ENCODE measurements around the gene BCL2L1. TPM values are rescaled to one million over a fixed set of nuclear protein-coding genes. Genes with fewer than 3 reads are reported as not detected.

Gene BCL2L1
- total RNA-seq, 1 donor from 2014 or later, result 52.9 TPM

- no peak for DNase-seq (ENCODE audit: low spot score)
- Mint-ChIP-seq H3K27me3 (ENCODE audit: unreplicated experiment) (peaks cover 2% of the 10 kb centered on the region), H3K36me3 (ENCODE audit: low read depth, unreplicated experiment) (peaks cover 19% of the 10 kb centered on the region), H3K27ac (ENCODE audit: unreplicated experiment) (no peak overlapping the region), H3K4me3 (ENCODE audit: unreplicated experiment) (no peak overlapping the region), H3K9me3 (ENCODE audit: unreplicated experiment) (no peaks in the 10 kb centered on the region), H3K4me1 (ENCODE audit: unreplicated experiment) (peaks cover 16% of the 10 kb centered on the region)
- no peak for TF ChIP-seq CTCF (IDR thresholded peaks at IDR 0.05; ENCODE audit: unreplicated experiment)
These were observed 34.9 kb downstream of the BCL2L1 start for GRCh38 chr20:31687777-31688176.

- no peak for DNase-seq (ENCODE audit: low spot score)
- no peaks in the 10 kb centered on the region for H3K9me3 Mint-ChIP-seq (ENCODE audit: unreplicated experiment)
- peaks cover 20% of the 10 kb centered on the region for H3K36me3 Mint-ChIP-seq (ENCODE audit: low read depth, unreplicated experiment)
- H3K4me3 Mint-ChIP-seq (ENCODE audit: unreplicated experiment), result no peak overlapping the region
- peaks cover 12% of the 10 kb centered on the region for H3K4me1 Mint-ChIP-seq (ENCODE audit: unreplicated experiment)
- no peak for TF ChIP-seq CTCF (IDR thresholded peaks at IDR 0.05; ENCODE audit: unreplicated experiment)
- H3K27me3 Mint-ChIP-seq (ENCODE audit: unreplicated experiment), result peaks cover 2% of the 10 kb centered on the region
- H3K27ac Mint-ChIP-seq (ENCODE audit: unreplicated experiment), result no peak overlapping the region
These were observed 36.6 kb downstream of the BCL2L1 start for GRCh38 chr20:31685853-31686643.

GRCh38 chr20:31684153-31685015 is 38.3 kb downstream of the BCL2L1 start:
- H3K36me3 Mint-ChIP-seq (ENCODE audit: low read depth, unreplicated experiment), result peaks cover 24% of the 10 kb centered on the region
- no peak for DNase-seq (ENCODE audit: low spot score)
- peak overlapping the region; percentile 32 for H3K27ac Mint-ChIP-seq (ENCODE audit: unreplicated experiment)
- peaks cover 22% of the 10 kb centered on the region for H3K4me1 Mint-ChIP-seq (ENCODE audit: unreplicated experiment)
- H3K4me3 Mint-ChIP-seq (ENCODE audit: unreplicated experiment), result peak overlapping the region; percentile 58
- no peaks in the 10 kb centered on the region for H3K27me3 Mint-ChIP-seq (ENCODE audit: unreplicated experiment)
- no peaks in the 10 kb centered on the region for H3K9me3 Mint-ChIP-seq (ENCODE audit: unreplicated experiment)
- TF ChIP-seq CTCF (IDR thresholded peaks at IDR 0.05; ENCODE audit: unreplicated experiment), result no peak

- H3K4me1 Mint-ChIP-seq (ENCODE audit: unreplicated experiment), result peaks cover 36% of the 10 kb centered on the region
- no peak for DNase-seq (ENCODE audit: low spot score)
- peak overlapping the region; percentile 20 for H3K27ac Mint-ChIP-seq (ENCODE audit: unreplicated experiment)
- no peaks in the 10 kb centered on the region for H3K9me3 Mint-ChIP-seq (ENCODE audit: unreplicated experiment)
- H3K36me3 Mint-ChIP-seq (ENCODE audit: low read depth, unreplicated experiment), result peaks cover 29% of the 10 kb centered on the region
- H3K4me3 Mint-ChIP-seq (ENCODE audit: unreplicated experiment), result no peak overlapping the region
- TF ChIP-seq CTCF (IDR thresholded peaks at IDR 0.05; ENCODE audit: unreplicated experiment), result no peak
- H3K27me3 Mint-ChIP-seq (ENCODE audit: unreplicated experiment), result peaks cover 1% of the 10 kb centered on the region
These were observed 39.7 kb downstream of the BCL2L1 start for GRCh38 chr20:31682927-31683326.

Measured in endothelial cell (in vitro differentiated cells).